H1 (cell line): ENCODE data around the gene SLC5A10. TPM values are rescaled to one million over a fixed set of nuclear protein-coding genes. Genes with fewer than 3 reads are reported as not detected.

Experiments used
- BACH1 ChIP-seq: IDR thresholded peaks from 2 replicates; pipeline ENCODE4 v1.6.1; 2012; ENCODE audit warnings: low read length, improper control_type of control experiment
- HDAC2 ChIP-seq, 2 experiments: fragments of 300-600 bp in 1 of 2; sonication (generic) in 1 of 2; IDR thresholded peaks; 2 replicates each; pipeline ENCODE4 v1.6.1; 2011 to 2012; ENCODE audit warnings: low read depth in 2 of 2, low read length in 2 of 2, mild to moderate bottlenecking in 2 of 2, moderate library complexity in 2 of 2, borderline replicate concordance in 1 of 2, inconsistent platforms in 1 of 2
- POLR2AphosphoS5 ChIP-seq: IDR thresholded peaks from 2 replicates; pipeline ENCODE4 v1.6.1; 2011; ENCODE audit warnings: low read depth, low read length
- RFX5 ChIP-seq: IDR thresholded peaks from 2 replicates; pipeline ENCODE4 v1.6.1; 2011; ENCODE audit warnings: low read depth, low read length, improper control_type of control experiment, borderline replicate concordance
- SP1 ChIP-seq: IDR thresholded peaks from 2 replicates; pipeline ENCODE4 v1.6.1; 2011; ENCODE audit warnings: low read depth, low read length
- polyA plus RNA-seq, 7 experiments: library from polyadenylated mRNA; depleted of rRNA in 3 of 7; stranded (reverse) in 5 of 7; unstranded in 2 of 7; fragments of >200 nt in 5 of 7; fragments of 200-250 nt in 2 of 7; gene quantifications; 1 replicate in 5 of 7; 2 replicates in 1 of 7; 4 replicates in 1 of 7; pipeline versions ENCODE4 v1.2.1 to v1.2.3, GENCODE V29; 2011 to 2013; ENCODE audit warnings: missing spikeins in 2 of 7, mixed read lengths in 2 of 7
- total RNA-seq: library from RNA; stranded (reverse); fragmentation: NEBNext Ultra II Directional; extraction: Animal tissue kit (Norgen Biotek cat#: 25700); gene quantifications from 2 replicates; pipeline ENCODE4 v1.2.1, GENCODE V29; 2021

Gene SLC5A10
- total and polyA plus RNA-seq, 2 of the 8 experiments (the other 6 are each of a cell fraction or from before 2014, with no cell fraction given) = 0.05 to 0.11 TPM

DNA sequence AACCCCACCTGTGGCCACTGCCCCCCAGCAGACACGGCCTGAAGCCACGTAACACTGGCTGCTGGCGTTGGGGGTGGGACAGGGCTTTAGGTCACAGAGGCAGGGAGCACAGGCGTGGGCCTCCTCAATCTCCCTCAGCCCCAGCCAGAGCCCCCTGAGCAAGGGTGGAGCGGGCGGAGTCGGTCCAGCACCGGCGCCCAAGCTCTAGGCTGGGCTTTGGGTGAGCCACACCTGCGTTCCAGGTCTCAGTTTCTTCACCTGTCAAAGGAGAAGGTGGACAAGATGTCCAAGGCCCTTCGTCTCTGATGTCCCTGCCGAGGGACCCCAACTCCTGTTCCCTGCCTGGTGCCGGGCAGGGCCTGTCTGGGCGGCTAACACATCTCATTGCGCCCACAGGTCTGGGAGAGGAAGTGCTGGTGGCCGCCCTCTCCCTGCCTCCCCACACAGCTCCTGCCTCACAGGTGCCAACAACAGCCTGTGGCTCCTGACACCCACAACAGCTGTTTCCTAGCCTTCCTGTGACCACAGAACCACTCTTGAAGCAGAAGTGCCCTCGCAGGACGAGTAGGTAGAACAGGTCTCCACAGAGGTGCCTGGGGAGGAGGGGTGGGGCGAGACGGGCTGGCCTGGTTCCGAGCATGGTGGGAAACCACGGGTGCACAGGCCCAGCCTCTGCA is 40.6 kb downstream of the SLC5A10 start (continued):
- TF ChIP-seq BACH1 (no peak), POLR2AphosphoS5 (no peak), HDAC2 (IDR thresholded peaks at IDR 0.05; ENCODE audit: borderline replicate concordance in 1 of 2, low read depth in 2 of 2, low read length in 2 of 2) (no peak), SP1 (no peak), RFX5 (no peak)
